Activated CD4-positive, alpha-beta T cell treated with anti-CD3 and anti-CD28 coated beads for 4 hours (primary cell): ENCODE results near the gene MND1.

Experiments used
- DNase-seq, 2 donors: peaks; one replicate each; pipeline ENCODE4 v3.0.0-alpha.2; 2020

The MND1 gene

GRCh38 chr4:153347117-153347516 lies 2.6 kb downstream of the MND1 start:
- DNase-seq, result no peak

- DNase-seq, result no peak
These were observed 3.5 kb downstream of the MND1 start for GRCh38 chr4:153348006-153348405.

DNA sequence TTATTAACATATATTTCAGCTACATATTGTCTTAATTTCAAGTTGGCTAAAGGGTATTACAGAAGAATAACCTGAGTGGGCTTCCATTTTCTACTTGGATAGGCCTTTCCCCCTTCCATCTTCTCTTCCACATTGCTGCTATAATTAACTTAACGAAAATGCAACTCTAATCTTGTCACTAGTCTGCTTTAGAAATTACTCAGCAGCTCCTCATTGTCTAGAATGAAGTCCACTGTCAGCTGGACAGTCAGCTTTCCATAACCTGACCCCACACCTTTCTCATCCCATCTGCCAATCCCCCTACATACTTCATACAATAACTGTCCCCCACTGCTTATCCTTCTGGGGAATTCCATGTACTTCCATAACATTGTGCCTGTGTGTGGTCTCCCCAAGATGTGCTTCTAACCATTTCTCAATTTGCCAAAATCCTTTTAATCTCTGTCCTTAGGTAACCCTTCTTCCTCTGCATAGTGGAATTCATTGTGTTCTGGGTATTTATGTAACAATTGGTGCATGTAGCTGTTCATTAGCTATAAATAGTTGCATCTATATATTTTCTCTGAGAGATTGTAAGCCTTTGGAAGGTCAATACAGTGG lies 4.8 kb downstream of the MND1 start:
- no peak for DNase-seq

GRCh38 chr4:153362184-153362583 lies 17.7 kb downstream of the MND1 start:
- no peak for DNase-seq

- no peak for DNase-seq
These were observed 19.6 kb downstream of the MND1 start for GRCh38 chr4:153364061-153364460.

DNA sequence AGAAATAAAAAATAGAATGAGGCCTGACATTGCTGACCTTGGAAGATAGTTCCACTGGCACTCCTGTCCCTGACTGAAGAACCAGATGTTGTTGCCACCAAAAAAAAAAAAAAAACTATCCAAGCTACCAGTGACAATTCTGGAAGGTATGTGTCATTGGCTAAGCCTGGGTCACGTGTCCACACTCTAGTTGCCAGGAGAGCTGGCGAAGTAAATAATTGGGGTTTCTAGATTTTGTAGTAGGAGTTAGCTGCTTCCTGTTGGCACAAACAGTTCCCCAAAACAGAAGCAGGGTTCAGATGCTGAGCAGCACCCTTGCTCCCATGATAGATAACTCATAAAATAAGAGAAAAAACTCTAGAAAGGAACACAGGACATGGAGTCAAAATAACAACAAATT lies 20.5 kb downstream of the MND1 start:
- DNase-seq, result no peak

DNA sequence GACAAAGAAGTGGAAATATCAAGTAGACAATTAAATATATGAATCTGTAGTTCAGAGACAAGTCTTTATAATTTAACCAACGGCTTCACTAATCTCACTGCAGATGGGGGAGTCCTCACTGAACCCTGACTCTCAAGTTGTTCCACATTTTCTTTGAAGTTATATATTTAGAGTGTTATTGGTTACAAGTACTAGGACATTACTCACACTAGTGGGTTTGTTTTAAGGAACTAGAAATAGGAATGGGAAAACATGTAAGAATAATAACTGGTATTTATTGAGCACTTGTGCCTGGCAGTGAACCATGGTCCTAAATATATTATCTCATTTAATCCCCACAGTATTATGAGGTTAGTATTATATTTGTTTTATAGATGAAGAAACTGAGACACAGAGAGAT lies 22.0 kb downstream of the MND1 start:
- DNase-seq, result no peak

DNA sequence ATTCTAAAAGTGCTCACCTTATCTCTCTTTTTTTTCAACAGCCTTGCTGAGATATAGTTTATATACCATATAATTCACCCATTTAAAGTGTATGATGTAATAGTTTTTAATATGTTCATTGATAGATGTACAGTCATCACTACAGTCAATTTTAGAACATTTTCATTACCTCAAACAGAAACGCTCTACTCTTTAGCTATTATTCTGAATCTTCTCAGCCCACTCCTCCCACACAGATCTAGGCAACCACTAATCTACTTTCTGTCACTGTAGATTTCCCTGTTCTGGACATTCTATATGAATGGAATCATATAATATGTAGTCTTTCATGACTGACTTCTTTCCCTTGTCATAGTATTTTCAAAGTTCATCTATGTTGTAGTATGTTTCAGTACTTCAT lies 22.6 kb downstream of the MND1 start:
- DNase-seq, result no peak

DNA sequence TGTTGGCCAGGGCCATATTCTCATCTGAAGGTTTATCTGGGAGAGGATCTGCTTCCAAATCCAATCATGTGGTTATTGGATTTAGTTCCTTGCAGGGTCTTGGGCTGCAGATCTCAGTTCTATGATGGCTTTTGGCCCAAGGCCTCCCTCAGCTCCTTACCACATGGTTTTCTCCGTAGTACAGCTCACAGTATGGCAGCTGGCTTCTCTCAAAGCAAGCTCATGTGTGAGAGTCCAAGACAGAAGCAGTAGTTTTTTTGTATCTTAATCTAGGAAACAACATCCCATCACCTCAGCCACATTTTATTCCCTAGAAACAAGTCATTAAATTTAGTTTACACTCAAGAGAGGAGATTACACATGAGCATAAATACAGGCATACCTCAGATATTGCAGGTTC lies 24.5 kb downstream of the MND1 start:
- no peak for DNase-seq

- no peak for DNase-seq
These were observed 27.3 kb downstream of the MND1 start for GRCh38 chr4:153371701-153372234.

- DNase-seq, result no peak
These were observed 28.6 kb downstream of the MND1 start for GRCh38 chr4:153372967-153373562.

GRCh38 chr4:153374442-153374841 lies 30.0 kb downstream of the MND1 start:
- DNase-seq, result no peak

- no peak for DNase-seq
These were observed 30.8 kb downstream of the MND1 start for GRCh38 chr4:153375303-153375702.

GRCh38 chr4:153383131-153383530 lies 38.6 kb downstream of the MND1 start:
- DNase-seq, result no peak

DNA sequence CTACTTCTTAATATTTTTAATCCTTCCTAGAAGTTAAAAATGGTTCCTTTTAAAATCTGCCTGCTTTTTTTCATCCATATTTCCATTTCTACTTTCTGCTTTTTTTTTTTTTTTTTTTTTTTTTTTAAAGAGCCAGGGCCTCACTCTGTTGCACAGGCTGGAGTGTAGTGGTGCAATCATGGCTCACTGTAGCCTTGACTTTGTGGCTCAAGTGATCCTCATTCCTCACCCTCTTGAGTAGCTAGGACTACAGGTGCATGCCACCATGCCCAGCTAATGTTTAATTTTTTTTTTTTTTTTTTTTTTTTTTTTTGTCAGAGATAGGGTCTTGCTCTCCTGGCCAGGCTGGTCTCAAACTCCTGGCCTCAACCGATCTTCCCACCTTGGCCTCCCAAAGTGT lies 39.7 kb downstream of the MND1 start:
- DNase-seq, result no peak

DNA sequence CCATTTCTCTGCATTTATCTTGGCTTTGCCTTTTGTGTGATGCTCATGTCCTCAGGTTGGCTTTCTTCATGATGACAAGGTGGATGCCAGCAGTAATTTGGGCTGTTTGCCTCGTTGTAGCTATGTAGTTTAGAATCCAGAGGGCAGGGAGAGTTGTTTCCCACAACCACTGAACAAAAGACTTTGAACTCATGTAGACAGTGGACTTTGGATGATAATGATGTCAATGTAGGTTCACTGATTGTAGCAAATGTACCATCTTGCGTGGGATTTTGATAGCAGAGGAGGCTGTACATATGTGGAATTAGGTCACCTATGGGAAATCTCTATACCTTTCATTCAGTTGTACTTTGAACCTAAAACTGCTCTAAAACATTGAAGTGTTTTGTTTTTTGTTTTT lies 41.3 kb downstream of the MND1 start:
- no peak for DNase-seq

- no peak for DNase-seq
These were observed 43.5 kb downstream of the MND1 start for GRCh38 chr4:153387981-153388380.

- no peak for DNase-seq
These were observed 48.9 kb downstream of the MND1 start for GRCh38 chr4:153393397-153393796.

DNA sequence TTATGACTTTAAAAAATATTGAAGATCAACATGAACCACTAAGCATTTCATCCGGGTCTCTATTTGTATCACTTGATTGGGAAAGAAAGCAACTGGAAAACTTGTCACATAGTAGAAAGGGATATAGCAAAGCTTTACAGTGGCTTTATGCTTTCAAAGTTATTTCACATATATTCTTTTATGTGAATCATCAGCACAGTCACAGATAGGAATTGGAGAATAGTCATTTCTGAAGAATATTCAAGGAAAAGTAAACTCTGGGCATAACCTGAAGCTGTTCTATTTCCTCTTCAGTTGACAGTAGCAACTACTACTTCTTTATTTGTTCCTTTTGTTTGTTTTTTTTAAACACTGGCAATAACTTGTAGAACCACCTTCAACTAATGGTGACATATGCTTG lies 50.5 kb downstream of the MND1 start:
- DNase-seq, result no peak

DNA sequence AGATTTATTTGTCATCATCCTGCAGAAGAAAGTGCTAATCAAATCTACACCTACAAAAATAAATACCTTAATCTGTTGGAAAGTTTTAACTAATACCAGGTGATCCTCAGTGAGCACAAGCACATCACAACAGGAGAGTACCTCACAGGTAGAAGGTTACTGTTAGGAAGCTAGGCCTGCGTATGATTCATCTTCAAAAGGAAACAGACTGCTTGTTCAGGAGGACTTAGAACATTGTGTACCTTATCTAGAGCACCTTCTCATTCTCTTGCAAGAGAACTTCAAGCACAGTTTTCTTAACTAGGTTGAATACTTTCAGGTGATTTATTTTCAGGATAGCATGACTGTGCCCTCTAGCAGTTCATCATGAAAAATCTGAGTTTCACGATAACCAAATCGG lies 54.2 kb downstream of the MND1 start:
- no peak for DNase-seq

DNA sequence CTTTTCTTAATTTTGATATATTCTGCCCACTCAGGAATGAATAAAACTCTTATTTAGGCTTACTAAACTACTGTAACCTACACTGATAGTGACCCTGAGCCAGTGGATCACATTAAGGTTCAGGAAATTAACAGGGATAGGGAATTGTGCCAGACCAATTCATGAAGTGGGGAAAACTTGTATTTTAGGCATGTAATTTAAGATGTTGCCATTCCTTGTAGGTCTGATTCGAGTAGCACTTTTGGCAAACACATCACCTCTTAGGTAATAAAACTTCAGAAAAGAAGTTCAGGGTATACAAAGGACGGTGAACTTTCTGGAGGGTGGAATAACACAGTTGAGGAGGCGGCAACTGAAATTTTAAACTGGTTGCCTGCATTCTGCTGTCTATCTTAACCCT lies 54.9 kb downstream of the MND1 start:
- no peak for DNase-seq

- no peak for DNase-seq
These were observed 57.0 kb downstream of the MND1 start for GRCh38 chr4:153401501-153401900.

DNA sequence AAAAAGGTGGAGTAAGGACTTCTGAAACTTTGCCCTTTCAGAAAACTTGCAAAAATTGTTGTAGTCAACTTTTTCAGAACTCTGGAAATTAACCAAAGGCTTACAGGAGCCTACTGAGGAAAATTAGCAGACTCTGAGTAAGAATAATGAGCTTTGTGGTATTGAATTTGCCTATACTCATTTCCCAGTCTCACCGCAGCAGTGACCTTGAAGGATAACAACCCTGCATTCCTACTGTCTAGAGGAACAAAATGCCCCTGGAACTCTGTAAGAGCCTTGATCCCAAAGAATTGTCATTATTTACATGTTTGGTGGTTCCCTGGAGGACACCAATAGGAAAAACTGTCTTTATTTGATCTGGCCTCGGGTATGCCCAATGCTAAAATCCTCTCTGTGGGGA lies 57.9 kb downstream of the MND1 start:
- no peak for DNase-seq

DNA sequence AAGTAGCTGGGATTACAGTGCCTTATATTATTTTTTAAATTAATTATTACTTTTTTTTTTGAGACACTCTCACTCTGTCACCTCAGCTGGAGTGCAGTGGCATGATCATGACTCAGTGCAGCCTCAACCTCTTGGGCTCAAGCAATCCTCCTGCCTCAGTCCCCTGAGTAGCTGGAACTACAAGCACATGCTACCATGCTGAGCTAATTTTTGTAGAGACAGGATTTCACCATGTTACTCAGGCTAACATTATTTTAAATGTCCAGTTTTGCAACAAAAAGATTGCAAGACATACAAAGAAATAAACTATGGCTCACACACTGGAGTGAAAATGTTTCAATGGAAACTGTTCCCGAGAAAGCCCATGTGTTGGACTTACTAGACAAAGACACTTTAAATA lies 59.2 kb downstream of the MND1 start:
- no peak for DNase-seq

- no peak for DNase-seq
These were observed 63.4 kb downstream of the MND1 start for GRCh38 chr4:153407906-153408305.
